Keratinocyte (primary cell): ENCODE measurements around the gene ESR2. TPM values are rescaled to one million over a fixed set of nuclear protein-coding genes. Genes with fewer than 3 reads are reported as not detected.

Experiments
- DNase-seq: peaks from one replicate; pipeline ENCODE4 v3.0.0-alpha.2; 2011; ENCODE audit warnings: low read depth, missing footprints, low spot score
- FAIRE-seq: peaks from 2 replicates; lab custom pipeline; 2011; peaks lifted over from hg19 to GRCh38; lab: Jason Lieb, UNC
- H2AFZ ChIP-seq: 2 replicates; pipeline ENCODE4 v1.6.0; 2012; ENCODE audit warnings: low read length, control low read depth, inconsistent platforms; ENCODE audit not compliant: control insufficient read depth
- H3K27ac ChIP-seq: 2 replicates; pipeline ENCODE4 v1.5.1; 2011; ENCODE audit warnings: low read length; ENCODE audit not compliant: control insufficient read depth, insufficient read depth
- H3K27me3 ChIP-seq: 3 replicates; pipeline ENCODE4 v1.6.0; 2011; ENCODE audit warnings: low read length; ENCODE audit not compliant: control insufficient read depth, insufficient read depth; ENCODE audit errors: extremely low read depth
- H3K36me3 ChIP-seq, 2 experiments: 2 replicates in 1 of 2; 3 replicates in 1 of 2; pipeline ENCODE4 v1.5.1; 2011; ENCODE audit warnings: low read length in 2 of 2, mild to moderate bottlenecking in 1 of 2; ENCODE audit not compliant: control insufficient read depth in 2 of 2, insufficient read depth in 2 of 2; ENCODE audit errors: extremely low read depth in 1 of 2
- H3K4me1 ChIP-seq: 3 replicates; pipeline ENCODE4 v1.5.1; 2011; ENCODE audit warnings: low read length; ENCODE audit not compliant: control insufficient read depth, insufficient read depth; ENCODE audit errors: extremely low read depth
- H3K4me2 ChIP-seq: 3 replicates; pipeline ENCODE4 v1.6.0; 2011; ENCODE audit warnings: low read depth, low read length; ENCODE audit not compliant: control insufficient read depth, insufficient read depth; ENCODE audit errors: extremely low read depth
- H3K4me3 ChIP-seq, 3 experiments: fragments of 200-600 bp in 1 of 3; sonication (generic) in 1 of 3; 2 replicates in 2 of 3; 3 replicates in 1 of 3; pipeline ENCODE4 v1.5.1; 2011 to 2016; ENCODE audit warnings: low read length in 3 of 3, mild to moderate bottlenecking in 3 of 3, control low read depth in 2 of 3, inconsistent platforms in 1 of 3, low read depth in 1 of 3, mixed read lengths in 1 of 3, mixed run types in 1 of 3, moderate library complexity in 1 of 3; ENCODE audit not compliant: control insufficient read depth in 2 of 3, insufficient read depth in 2 of 3; ENCODE audit errors: extremely low read depth in 1 of 3
- H3K79me2 ChIP-seq: 2 replicates; pipeline ENCODE4 v1.6.0; 2012; ENCODE audit warnings: low read length; ENCODE audit not compliant: control insufficient read depth, insufficient read depth
- H3K9ac ChIP-seq: 3 replicates; pipeline ENCODE4 v1.6.0; 2011; ENCODE audit warnings: low read length; ENCODE audit not compliant: control insufficient read depth, insufficient read depth; ENCODE audit errors: extremely low read depth
- H3K9me1 ChIP-seq: 3 replicates; pipeline ENCODE4 v1.6.0; 2011; ENCODE audit warnings: low read length; ENCODE audit not compliant: control insufficient read depth, insufficient read depth; ENCODE audit errors: extremely low read depth
- H3K9me3 ChIP-seq: 2 replicates; pipeline ENCODE4 v1.5.1; 2012; ENCODE audit warnings: low read depth, low read length; ENCODE audit not compliant: control insufficient read depth
- H4K20me1 ChIP-seq: 3 replicates; pipeline ENCODE4 v1.6.0; 2011; ENCODE audit warnings: low read length; ENCODE audit not compliant: control insufficient read depth, insufficient read depth; ENCODE audit errors: extremely low read depth
- EZH2 ChIP-seq: IDR thresholded peaks from one replicate; pipeline ENCODE4 v1.6.1; 2012; ENCODE audit warnings: inconsistent platforms, mild to moderate bottlenecking, low read length, moderate library complexity
- dilution Hi-C: fragments of 300-500 bp; cut with MboI; formaldehyde crosslinking; loops from one replicate; pipeline ENCODE4 v1.7.0; 2020; ENCODE audit warnings: low sequenced_read_pairs; ENCODE audit not compliant: extremely low pct_ligation_motif_present
- polyA plus RNA-seq, 5 experiments: library from polyadenylated mRNA; depleted of rRNA in 3 of 5; stranded (reverse) in 3 of 5; stranded (forward) in 1 of 5; unstranded in 1 of 5; fragments of >200 nt; gene quantifications; 1 replicate in 1 of 5; 2 replicates in 3 of 5; 3 replicates in 1 of 5; pipeline versions ENCODE4 v1.2.1 to v1.2.3, GENCODE V29; 2011 to 2012; ENCODE audit warnings: missing spikeins in 2 of 5, low read depth in 1 of 5, low replicate concordance in 1 of 5
- TF ChIP-seq, protein P1 (sequence below), 3 experiments: IDR thresholded peaks in 1 of 3; conservative IDR thresholded peaks in 1 of 3; optimal IDR thresholded peaks in 1 of 3; 2 replicates in 2 of 3; 3 replicates in 1 of 3; pipeline versions ENCODE3 to v1.5.1; 2011; ENCODE audit warnings: low read length in 3 of 3, mild to moderate bottlenecking in 3 of 3, moderate library complexity in 2 of 3, control low read depth in 1 of 3, inconsistent platforms in 1 of 3; ENCODE audit not compliant: insufficient read depth in 2 of 3; ENCODE audit errors: extremely low read depth in 1 of 3

Gene ESR2
- polyA plus RNA-seq, 1 donor (not counting 4 experiments of a cell fraction or from before 2014, with no cell fraction given): 0.03 TPM

DNA sequence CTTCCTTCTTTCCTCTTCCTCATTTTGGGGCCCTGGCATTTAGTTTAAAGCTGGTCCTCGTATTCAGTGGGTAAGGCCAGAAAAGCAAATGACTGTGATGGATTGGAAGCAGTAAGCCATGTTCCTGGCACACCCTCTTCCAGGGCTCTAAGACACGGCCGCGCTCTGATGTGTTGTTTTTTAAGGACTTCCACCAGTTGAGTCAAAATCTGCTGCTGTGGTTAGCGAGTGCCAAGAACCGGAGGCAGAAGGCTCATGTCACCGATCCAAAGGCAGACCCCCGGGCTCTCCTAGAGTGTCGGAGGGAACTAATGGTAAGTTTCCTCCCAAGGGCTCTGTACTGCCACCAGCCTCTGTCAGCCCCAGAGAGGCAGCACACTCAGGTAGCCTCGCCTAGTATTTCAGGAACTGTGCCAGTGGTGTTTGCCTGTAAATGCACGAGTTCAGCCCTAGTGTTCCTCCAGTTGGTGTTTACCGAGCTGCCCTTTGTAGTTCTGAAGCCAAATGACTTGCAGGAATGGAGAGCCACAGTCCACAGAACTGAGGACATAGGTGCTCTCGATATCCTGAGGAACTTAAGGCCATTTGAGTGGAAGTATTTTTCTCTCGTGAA, 72.7 kb downstream of the ESR2 start:
- Histone ChIP-seq H3K4me1 (no peaks in the 10 kb centered on the region), H3K9ac (no peak overlapping the region), H2AFZ (no peak overlapping the region), H3K9me3 (no peaks in the 10 kb centered on the region), H3K9me1 (no peaks in the 10 kb centered on the region), H3K27ac (no peak overlapping the region), H3K27me3 (no peaks in the 10 kb centered on the region), H3K4me2 (no peak overlapping the region), H3K4me3 (no peak overlapping the region), H3K36me3 (peaks cover 11 to 14% of the 10 kb centered on the region in 2 experiments), H4K20me1 (no peaks in the 10 kb centered on the region), H3K79me2 (no peaks in the 10 kb centered on the region)
- TF ChIP-seq, protein P1, sequence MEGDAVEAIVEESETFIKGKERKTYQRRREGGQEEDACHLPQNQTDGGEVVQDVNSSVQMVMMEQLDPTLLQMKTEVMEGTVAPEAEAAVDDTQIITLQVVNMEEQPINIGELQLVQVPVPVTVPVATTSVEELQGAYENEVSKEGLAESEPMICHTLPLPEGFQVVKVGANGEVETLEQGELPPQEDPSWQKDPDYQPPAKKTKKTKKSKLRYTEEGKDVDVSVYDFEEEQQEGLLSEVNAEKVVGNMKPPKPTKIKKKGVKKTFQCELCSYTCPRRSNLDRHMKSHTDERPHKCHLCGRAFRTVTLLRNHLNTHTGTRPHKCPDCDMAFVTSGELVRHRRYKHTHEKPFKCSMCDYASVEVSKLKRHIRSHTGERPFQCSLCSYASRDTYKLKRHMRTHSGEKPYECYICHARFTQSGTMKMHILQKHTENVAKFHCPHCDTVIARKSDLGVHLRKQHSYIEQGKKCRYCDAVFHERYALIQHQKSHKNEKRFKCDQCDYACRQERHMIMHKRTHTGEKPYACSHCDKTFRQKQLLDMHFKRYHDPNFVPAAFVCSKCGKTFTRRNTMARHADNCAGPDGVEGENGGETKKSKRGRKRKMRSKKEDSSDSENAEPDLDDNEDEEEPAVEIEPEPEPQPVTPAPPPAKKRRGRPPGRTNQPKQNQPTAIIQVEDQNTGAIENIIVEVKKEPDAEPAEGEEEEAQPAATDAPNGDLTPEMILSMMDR (optimal IDR thresholded peaks at IDR 0.05 in 1 of 3, IDR thresholded peaks at IDR 0.05 in 1 of 3, conservative IDR thresholded peaks at IDR 0.05 in 1 of 3; ENCODE audit: extremely low read depth in 1 of 3, insufficient read depth in 2 of 3, low read length in 3 of 3): no peak
- TF ChIP-seq EZH2: no peak
- FAIRE-seq: no peak
- DNase-seq: no peak
- dilution Hi-C loops: no loop called here

DNA sequence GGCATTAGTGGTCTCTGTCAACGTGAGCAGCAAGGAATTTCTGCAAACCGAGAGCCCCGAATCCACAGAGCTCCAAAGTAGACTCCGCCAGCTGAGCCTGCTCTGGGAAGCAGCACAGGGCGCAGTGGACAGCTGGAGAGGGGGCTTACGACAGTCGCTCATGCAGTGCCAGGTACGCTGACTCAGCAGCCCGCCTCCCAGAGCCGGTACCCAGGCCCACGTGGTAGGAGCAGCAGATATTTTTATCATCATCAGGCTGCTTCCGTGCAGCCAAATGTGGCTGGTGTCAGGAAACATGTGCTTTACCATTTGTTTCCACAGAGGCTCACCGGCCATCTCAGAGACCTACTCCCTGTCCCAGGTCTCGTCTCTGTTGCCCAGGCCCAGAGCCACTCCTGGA, 73.7 kb downstream of the ESR2 start:
- no peak for FAIRE-seq
- dilution Hi-C loops: no loop called here
- Histone ChIP-seq H3K79me2 (no peaks in the 10 kb centered on the region), H3K4me2 (no peak overlapping the region), H3K4me3 (no peak overlapping the region), H3K9me3 (no peaks in the 10 kb centered on the region), H4K20me1 (no peaks in the 10 kb centered on the region), H3K36me3 (peaks cover 12 to 18% of the 10 kb centered on the region in 2 experiments), H3K27ac (no peak overlapping the region), H3K9ac (no peak overlapping the region), H3K9me1 (no peaks in the 10 kb centered on the region), H2AFZ (no peak overlapping the region), H3K27me3 (no peaks in the 10 kb centered on the region), H3K4me1 (no peaks in the 10 kb centered on the region)
- DNase-seq: no peak
- no peak for TF ChIP-seq EZH2

DNA sequence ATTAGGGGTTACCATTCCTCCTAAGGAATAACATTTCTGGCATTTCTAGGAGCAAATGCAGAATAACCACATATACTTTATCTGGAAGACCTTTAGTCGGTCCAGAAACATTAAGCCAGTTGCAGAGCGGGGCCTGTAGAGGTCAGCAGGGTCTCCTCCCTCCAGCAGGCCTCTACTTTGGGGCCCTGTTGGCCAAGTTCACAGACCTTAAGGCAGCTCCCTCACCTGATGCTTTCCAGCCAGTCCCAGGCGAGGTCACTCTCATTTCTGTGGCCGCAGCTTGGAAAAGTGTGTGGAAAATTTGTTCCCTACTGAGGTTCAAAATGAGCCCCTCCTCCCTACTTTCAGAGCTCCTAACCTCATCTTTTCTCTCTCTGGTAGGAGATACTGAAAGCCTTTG, 74.1 kb downstream of the ESR2 start:
- peaks cover 15 to 22% of the 10 kb centered on the region in 2 experiments for H3K36me3 ChIP-seq
- H2AFZ ChIP-seq: no peak overlapping the region
- no peak for DNase-seq
- no peaks in the 10 kb centered on the region for H3K9me1 ChIP-seq
- no peaks in the 10 kb centered on the region for H3K79me2 ChIP-seq
- no peaks in the 10 kb centered on the region for H3K9me3 ChIP-seq
- FAIRE-seq: no peak
- dilution Hi-C loops: no loop called here
- no peaks in the 10 kb centered on the region for H3K27me3 ChIP-seq
- no peaks in the 10 kb centered on the region for H4K20me1 ChIP-seq
- H3K9ac ChIP-seq: no peak overlapping the region
- H3K27ac ChIP-seq: no peak overlapping the region
- H3K4me2 ChIP-seq: no peak overlapping the region
- TF ChIP-seq, protein P1 (optimal IDR thresholded peaks at IDR 0.05 in 1 of 3, IDR thresholded peaks at IDR 0.05 in 1 of 3, conservative IDR thresholded peaks at IDR 0.05 in 1 of 3; ENCODE audit: extremely low read depth in 1 of 3, insufficient read depth in 2 of 3, low read length in 3 of 3): no peak
- H3K4me3 ChIP-seq: no peak overlapping the region
- H3K4me1 ChIP-seq: no peaks in the 10 kb centered on the region
